Pulmonary artery endothelial cell (primary cell): Measurements from ENCODE around the gene CMSS1. TPM values are rescaled to one million over a fixed set of nuclear protein-coding genes. Genes with fewer than 3 reads are reported as not detected.

Source experiments
- DNase-seq: peaks from one replicate; pipeline ENCODE4 v3.0.0-alpha.2; 2011; ENCODE audit warnings: low read depth, low spot score
- total RNA-seq: library from RNA; depleted of rRNA; stranded (reverse); fragments of >200 nt; gene quantifications from 2 replicates; pipeline ENCODE4 v1.2.3, GENCODE V29; 2014

The CMSS1 gene
- total RNA-seq, 1 donor from 2014 or later, result 15.0 TPM

- DNase-seq, result no peak
Measured at GRCh38 chr3:99852851-99853250, 35.2 kb downstream of the CMSS1 start.

DNA sequence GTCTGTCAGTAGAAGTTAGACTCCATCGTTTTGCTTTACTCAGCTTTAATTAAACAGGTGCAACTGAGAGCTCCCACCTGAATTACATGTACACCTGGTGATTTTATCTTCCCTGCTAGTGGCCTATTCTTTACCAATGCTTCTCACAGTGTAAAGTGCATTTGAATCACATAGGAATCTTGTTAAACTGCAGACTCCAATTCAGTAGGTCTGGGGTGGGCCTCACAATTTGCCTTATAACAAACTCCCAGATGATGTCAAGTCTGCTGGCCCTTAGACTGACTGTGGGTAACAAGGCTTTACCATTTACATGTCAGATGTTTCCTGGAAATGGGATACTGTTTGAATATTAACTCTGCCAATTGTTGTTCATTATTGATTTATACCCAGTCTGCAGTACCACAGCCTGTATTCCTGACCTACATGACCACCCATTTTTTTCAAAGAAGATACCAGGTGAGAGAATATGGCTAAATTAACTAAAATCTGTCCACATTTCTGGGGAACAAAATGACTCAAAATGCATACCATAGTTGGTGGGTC, 37.2 kb downstream of the CMSS1 start:
- no peak for DNase-seq

GRCh38 chr3:99855900-99856299, 38.2 kb downstream of the CMSS1 start:
- DNase-seq, result no peak

DNA sequence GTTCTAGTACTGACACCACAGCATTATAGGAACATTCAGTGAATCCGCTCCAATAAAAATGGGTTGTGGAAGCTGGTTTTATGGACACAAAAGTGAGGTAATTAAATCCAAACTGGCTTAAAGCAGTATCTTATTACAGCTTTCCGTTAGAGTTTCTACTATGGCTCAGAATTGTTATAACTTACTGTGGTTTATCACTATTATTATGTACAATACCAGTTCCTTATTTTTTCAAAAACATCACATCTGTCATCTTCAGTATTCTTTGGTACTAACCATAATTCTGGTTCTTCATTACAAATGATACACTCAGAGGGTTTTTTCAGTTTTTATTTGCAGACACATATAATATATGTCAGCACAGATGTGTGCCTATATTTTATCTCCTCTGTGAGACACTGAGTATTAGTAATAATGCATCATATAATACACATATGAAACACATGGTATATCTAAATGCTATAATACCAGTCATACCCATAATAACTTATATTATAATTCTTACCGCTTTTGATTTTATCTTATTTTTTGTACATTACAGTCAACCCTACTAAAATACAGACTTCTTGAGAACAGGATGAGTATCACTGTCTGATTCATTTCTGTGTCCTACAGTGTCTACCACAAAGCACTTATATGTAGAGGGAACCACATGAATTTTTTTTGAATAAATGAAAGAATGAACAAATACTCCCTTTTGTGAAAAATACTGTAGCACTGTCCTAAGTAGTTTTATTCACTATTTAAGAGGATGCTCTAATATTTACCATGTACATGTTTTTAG, 39.0 kb downstream of the CMSS1 start:
- DNase-seq, result no peak

GRCh38 chr3:99857278-99857677, 39.6 kb downstream of the CMSS1 start:
- DNase-seq, result no peak

DNA sequence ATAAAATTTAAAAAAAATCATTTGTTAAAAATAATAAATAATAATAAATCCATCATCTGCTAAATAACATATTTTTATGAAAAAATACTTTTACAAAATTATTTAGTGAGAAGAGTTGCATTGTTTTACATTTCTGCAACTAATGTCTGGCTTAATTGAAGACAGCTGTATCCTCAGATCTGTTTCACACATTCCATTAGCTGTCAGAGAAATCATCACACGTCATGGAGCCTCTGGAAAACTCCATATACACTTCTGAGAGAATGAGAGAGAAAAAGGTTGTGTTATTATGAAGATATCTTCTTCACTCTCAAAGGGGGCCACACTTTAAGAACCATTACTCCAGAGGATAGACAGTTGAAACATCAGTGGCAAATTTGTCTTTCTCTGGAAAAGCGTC, 40.8 kb downstream of the CMSS1 start:
- DNase-seq, result no peak

DNA sequence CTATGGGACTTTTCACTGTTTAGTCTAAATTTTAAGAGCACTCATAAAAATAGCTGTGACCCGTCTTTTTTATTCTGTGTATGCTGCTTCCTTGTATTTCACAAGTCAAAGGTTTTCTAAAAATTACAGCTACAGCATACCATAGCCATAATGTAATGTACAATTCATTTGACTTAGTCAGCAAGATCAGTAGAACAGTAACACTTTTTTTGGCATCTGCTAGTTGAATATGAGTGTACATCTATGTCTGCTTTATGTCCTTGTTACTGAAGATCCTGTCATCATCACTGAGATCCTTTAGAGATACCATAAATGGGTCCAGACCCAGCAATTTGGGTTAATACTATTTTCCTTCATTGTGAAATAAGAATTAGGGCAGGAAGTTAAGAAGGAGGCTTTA, 42.2 kb downstream of the CMSS1 start:
- DNase-seq, result no peak

- no peak for DNase-seq
Measured at GRCh38 chr3:99861216-99861615, 43.6 kb downstream of the CMSS1 start.

GRCh38 chr3:99862208-99862607, 44.5 kb downstream of the CMSS1 start:
- no peak for DNase-seq

DNA sequence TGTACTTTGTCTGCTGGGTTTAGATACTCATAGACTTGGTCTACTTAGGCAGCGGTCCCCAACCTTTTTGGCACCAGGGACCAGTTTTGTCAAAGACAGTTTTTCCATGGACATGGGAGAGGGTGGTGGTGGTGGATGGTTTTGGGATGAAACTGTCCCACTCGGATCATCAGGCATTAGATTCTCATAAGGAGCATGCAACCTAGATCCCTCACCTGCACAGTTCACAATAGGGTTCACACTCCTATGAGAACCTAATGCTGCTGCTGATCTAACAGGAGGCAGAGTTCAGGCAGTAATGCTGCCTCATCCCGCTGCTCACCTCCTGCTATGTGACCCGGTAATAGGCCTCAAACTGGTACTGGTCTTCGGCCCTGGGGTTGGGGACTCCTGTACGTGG, 45.3 kb downstream of the CMSS1 start:
- DNase-seq, result no peak

GRCh38 chr3:99863588-99863987, 45.9 kb downstream of the CMSS1 start:
- no peak for DNase-seq

GRCh38 chr3:99864289-99864688, 46.6 kb downstream of the CMSS1 start:
- DNase-seq, result no peak

- no peak for DNase-seq
Measured at GRCh38 chr3:99865321-99865720, 47.7 kb downstream of the CMSS1 start.

DNA sequence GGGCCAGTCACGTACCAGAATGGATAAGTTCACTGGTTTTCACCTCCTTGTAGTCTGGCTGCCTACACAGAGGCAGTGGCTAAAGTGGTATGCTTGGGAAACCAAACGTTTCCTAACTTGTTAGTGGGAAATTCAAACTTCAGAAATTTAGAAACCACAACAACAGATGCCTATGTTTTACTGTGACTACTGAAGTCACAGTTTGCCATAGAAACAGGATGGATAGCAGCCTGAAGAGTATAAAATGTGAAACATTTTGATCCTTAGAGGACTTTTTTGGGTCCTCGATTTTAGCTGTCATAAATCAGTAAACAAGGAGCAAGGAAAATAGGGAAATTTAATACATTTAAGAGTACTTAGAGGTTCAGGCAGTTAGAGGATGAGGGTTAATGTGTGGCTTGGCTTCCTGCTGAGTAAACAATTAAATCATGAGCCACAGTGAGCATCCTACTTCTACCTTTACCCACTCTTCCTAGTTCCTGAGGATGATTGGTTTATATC, 48.6 kb downstream of the CMSS1 start:
- DNase-seq, result no peak

DNA sequence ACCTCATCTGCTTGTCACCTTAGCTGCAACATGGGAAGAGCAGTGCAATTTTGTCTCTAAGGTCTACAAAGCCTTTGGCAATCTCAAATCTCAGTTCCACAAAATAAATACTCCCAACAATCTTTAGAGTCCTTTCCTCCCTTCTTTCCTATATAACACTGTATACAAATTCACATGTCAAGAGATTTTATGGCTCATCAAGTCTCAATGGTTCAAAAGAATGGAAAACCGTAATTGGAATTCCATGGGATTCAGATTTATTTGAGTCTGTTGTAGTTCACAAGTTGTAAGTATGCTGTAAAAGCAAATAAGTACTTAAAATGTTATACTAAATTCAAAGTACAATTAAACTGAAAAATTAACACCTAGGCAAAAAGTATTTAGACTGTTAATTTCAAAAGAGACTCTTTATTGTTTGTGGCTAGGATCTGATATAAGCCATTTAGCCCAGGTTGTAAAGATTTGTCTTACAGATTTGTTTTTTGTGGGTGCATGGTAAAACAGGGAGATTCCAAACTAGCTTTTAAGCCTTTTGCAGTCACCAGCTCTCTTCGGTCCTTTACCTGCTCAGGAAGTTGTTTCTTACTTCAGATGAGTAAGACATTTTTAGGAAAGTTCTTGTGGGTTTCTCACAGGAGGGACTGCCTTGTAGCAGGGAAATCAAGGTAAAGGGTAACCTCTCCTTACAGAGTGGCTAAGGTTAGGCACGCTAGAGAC, 50.1 kb downstream of the CMSS1 start:
- no peak for DNase-seq

- no peak for DNase-seq
Measured at GRCh38 chr3:99868311-99868646, 50.6 kb downstream of the CMSS1 start.

- no peak for DNase-seq
Measured at GRCh38 chr3:99869621-99870020, 52.0 kb downstream of the CMSS1 start.

GRCh38 chr3:99870712-99871111, 53.0 kb downstream of the CMSS1 start:
- no peak for DNase-seq

DNA sequence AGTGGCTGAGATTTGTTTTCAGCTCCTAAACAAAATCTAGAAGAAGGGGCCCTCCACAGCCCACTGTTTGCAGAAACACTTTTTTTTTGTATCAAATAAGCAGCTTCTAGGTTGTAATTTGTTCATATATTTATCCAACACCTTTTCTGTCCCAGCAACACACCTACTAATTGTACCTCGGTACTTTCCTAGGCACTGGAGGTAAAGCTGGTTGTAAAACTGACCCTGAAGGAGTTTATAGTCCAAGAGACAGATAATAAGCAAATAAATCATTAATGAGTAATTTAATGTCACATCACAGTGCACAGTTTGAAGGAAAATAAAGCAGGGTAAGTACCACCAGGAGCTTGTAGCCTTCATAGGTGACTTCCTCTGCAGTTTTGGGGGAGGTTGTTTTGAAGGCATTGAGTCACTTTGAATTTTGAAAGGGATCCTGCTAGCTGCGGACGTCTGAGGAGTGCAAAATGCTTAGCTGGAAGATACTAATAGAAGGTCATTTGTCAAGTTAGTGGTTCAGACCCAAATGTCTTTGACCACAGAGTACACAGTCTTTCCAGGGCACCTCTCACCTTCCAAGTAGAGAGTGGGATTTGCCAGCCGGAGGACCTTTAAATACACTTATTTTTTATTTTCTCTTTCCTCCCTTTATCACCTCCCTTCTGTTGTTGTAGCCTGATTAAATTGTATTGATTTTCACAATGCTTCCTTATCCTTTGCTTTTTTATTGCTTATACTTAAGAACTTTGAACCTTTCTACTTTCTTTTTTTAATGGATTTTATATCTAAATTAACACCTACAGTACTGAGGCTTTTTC, 53.8 kb downstream of the CMSS1 start:
- no peak for DNase-seq

GRCh38 chr3:99872923-99873254, 55.2 kb downstream of the CMSS1 start:
- no peak for DNase-seq

DNA sequence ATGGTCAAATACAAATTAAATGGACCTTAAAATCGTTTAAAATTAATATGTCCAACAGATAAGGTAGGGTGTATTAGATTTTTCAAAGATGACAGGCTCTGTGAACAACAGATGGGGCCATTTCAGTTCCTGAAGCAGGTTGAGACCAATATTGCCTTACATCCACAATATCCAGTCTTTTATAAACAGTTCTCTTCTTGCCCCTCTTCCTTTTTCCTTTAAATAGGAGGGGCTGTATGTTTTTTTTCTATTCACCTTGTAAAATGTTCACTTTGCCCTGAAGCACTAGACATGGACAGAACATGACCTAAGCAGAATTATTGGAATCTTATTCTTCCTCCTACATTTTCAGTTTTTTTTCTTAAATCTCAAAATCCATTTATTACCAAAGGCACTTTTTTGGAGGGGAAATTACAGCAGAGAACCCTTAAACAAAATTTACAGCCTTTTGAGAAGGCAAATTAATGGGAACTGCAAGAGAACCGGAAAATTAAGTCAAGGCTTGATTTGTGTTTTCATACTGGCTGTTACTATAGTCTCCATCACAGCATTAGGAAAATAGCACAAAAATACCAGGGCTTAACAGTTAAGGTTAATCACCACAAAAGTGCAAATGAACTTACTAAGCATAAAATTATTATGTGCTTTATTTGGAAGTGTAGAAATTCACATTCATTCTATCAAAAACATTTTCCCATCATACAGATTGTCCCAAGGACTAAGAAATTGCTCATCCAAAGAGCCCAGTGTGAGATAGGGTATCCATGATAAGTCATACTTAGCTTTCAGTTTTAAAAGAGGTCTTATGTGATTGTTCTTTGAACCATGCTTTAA, 55.8 kb downstream of the CMSS1 start:
- no peak for DNase-seq
